Esophagus mucosa (tissue), 1 donor: ENCODE data around the gene MYH13. TPM values are rescaled to one million over a fixed set of nuclear protein-coding genes. Genes with fewer than 3 reads are reported as not detected.
A peak's percentile ranks its signal among the peaks of the same experiment; 100 is the strongest.
"Not testable (repeated sequence)": the region's sequence is repeated elsewhere in the genome, so short reads cannot be mapped to it uniquely, and the experiment has no call there.

Source experiments
- ATAC-seq: fragments of 200-7000 bp; cut with Tn5 transposase; one replicate; pipeline ENCODE4 v1.9.1; 2020
- total RNA-seq: library from RNA; stranded (reverse); gene quantifications from one replicate; pipeline ENCODE4 v1.2.4, GENCODE V29; 2023
- donor health status: DM: yes; HTN: yes; CAD: no.

Gene MYH13
- total RNA-seq, 1 donor from 2014 or later = 0.16 TPM

- peak; percentile 81 for ATAC-seq
Observed at GRCh38 chr17:10295728-10296343, 77.0 kb downstream of the MYH13 start.

- no peak for ATAC-seq
Observed at GRCh38 chr17:10294180-10294579, 78.6 kb downstream of the MYH13 start.

GRCh38 chr17:10292057-10292937 is 80.5 kb downstream of the MYH13 start:
- peak; percentile 71 for ATAC-seq

DNA sequence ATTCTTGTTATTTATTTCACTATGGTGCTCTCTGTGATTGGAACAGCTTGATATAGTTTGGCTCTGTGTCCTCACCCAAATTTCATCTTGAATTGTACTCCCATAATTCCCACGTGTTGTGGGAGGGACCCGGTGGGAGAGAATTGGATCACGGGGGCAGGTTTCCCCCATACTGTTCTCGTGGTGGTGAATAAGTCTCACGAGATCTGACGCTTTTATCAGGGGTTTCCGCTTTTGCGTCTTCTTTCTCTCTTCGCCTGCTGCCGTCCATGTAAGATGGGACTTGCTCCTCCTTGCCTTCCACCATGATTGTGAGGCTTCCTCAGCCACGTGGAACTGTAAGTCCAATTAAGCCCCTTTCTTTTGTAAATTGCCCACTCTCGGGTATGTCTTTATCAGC is 81.2 kb downstream of the MYH13 start:
- not testable (repeated sequence) for ATAC-seq

GRCh38 chr17:10290041-10290440 is 82.8 kb downstream of the MYH13 start:
- no peak for ATAC-seq

- ATAC-seq = no peak
Observed at GRCh38 chr17:10286324-10286723, 86.5 kb downstream of the MYH13 start.

DNA sequence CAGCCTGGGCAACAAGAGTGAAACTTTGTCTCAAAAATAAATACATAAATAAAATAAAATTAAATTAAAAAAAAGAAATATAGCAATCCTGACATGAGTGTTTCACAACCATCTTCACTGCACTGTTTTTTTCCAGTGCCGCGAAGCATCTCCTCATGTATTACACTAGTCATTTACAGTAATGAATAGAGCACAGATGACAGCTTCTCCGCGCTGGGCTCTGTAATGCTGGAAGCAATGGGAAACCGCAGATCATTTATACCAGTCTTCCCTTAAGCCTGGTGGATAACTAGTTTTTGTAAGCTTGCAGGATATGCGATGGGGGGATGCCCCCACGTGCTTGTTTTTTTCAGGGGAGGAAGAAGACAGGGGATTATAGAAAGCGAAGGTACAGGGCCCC is 86.9 kb downstream of the MYH13 start:
- ATAC-seq = no peak

- ATAC-seq = no peak
Observed at GRCh38 chr17:10280068-10280467, 92.7 kb downstream of the MYH13 start.

DNA sequence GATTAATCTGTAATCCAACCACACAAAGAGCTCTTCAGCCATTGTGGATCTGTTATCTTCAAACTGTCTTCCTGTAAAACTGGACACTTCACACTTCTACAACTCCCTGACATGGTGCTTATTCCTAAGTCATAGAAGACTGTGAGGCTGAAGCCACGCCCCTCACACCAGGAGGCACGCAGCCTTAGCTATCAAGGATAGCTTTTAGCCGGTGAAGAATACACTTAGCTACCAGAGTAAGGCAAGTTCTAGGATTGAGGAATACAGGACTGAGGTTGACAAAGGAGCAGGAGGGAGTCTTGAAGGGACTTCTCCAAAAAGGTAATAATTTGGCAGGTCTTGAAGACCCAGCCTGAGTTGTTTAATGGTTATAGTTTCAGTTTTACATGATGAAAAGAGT is 94.6 kb downstream of the MYH13 start:
- no peak for ATAC-seq

DNA sequence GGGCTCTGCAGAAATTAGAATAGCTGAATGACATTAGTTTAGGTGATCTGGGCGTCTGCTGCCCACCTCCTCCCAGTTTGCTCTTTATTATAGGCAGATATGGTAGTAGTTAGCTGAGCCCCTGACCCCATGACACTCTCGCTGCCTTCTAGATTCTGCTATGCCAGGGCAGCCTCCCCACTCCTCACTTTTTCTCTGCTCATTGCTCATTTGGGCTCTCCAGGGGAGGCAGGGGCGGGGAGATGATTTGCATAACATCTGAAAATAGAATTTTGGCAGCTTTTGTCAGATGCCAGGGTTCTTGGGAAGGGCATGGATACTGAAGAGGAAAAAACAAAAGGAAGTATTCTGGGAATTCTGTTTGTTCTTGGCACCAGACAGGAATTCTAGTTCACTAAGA is 96.4 kb downstream of the MYH13 start:
- ATAC-seq = no peak

- no peak for ATAC-seq
Observed at GRCh38 chr17:10275418-10275817, 97.4 kb downstream of the MYH13 start.

GRCh38 chr17:10271106-10271562 is 101.7 kb downstream of the MYH13 start:
- ATAC-seq = no peak

DNA sequence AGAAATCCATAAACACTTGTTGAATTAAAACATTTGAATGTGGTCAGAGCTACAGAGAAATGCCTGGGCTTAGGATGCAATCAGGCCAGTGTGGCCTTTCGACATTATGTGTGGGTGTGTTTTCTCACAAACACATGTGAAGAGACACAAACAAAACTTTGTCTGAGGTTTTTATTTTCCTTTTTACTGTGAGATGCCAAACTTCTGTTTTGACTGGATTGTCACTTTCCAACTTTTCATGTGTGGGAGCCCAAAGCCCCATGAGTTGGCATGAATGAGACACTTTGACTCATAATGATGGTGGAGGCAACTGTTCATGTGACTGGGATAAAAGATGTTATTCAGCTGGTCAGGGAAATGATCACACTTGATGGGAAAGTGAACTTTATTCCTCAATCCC is 102.5 kb downstream of the MYH13 start:
- no peak for ATAC-seq

GRCh38 chr17:10268005-10268404 is 104.8 kb downstream of the MYH13 start:
- ATAC-seq = no peak

GRCh38 chr17:10266296-10266876 is 106.4 kb downstream of the MYH13 start:
- ATAC-seq = no peak

DNA sequence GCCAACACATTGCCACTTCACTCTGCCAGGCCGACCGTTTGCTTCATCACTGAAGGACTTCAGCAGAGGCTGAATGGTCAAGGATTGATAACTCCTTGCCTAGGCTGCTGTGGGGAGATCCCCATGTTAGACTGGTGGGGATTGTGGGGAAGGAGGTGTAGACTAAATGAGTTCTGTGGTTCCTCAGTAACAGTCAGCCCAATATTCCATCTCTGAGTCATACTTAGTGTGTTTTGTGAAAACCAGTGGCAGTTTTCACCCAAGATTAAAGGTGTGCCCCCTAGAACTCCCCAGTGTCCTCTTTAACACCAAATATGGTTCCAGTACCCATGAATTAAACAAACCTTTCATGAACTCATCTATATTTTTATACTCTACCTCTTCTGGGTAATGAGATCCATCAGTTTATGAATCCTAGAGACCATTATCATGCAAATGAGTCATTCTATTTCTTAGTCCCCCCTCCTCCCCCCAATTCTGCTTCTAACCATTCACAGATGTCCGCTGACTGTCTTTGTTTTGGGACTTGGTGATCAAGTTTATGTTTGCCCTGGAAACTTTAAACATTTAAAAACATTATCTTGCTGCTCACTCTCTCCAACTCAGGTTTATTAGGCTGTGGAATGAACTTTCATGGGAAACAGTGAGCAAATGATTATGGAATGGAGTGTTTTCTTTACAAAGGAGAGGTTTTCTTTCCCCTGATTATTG is 107.6 kb downstream of the MYH13 start:
- ATAC-seq = no peak

- ATAC-seq = no peak
Observed at GRCh38 chr17:10264051-10264450, 108.8 kb downstream of the MYH13 start.

DNA sequence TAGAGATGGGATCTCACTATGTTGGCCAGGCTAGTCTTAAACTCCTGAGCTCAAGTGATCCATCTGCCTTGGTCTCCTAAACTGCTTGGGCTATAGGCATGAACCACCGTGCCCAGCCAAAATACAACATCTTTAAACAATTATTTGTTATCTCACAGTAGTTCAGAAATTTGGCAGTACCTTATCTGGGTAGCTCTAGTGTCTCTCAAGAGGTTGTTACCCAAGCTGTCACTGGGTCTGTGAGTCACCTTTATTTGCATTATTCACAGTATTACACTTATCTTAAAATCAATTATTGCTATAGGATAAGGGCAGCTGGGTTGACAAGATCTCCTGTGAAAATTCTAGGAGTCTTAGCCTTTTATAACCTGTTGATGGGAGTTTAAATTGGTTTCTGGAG is 110.4 kb downstream of the MYH13 start:
- ATAC-seq = no peak

GRCh38 chr17:10261098-10261497 is 111.7 kb downstream of the MYH13 start:
- ATAC-seq = no peak

GRCh38 chr17:10251212-10251948 is 121.4 kb downstream of the MYH13 start:
- no peak for ATAC-seq
